ENCODE data around the gene EXOC4. TPM values are rescaled to one million over a fixed set of nuclear protein-coding genes. Genes with fewer than 3 reads are reported as not detected.

The EXOC4 gene
- total RNA-seq, 1 donor from 2014 or later, result 51.6 TPM

DNA sequence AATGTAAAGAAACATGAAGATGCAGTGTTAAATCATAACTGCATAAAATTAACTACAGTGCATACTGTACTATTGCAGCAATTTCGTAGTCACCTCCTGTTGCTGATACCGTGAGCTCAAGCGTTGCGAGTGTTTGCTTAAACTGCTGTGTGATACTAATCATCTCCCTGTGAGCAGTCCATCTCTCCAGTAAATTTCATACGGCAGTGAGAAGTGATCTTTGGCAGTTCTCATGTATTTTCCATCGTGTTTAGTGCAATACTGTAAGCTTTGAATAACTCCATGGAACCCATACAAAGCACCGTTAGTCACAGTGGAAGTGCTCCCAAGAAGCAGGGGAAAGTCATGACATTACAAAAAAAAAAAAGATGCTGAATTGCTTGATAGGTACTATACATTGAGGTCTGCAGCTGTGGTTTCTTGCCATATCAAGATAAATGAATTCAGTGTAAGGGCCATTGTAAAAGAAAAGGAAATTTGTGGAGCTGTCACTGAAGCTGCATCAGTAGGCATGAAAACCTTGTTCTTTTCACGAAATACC is 360.4 kb downstream of the EXOC4 start:
- no peaks in the 10 kb centered on the region for H3K27me3 ChIP-seq (ENCODE audit: control insufficient read depth, insufficient read depth, low read length)
- DNase-seq (ENCODE audit: low read depth), result no peak
- no peak overlapping the region for H3K4me3 ChIP-seq (ENCODE audit: low read depth, low read length)
- H3K36me3 ChIP-seq (ENCODE audit: control insufficient read depth, insufficient read depth, low read length), result no peaks in the 10 kb centered on the region
- TF ChIP-seq, protein P1, sequence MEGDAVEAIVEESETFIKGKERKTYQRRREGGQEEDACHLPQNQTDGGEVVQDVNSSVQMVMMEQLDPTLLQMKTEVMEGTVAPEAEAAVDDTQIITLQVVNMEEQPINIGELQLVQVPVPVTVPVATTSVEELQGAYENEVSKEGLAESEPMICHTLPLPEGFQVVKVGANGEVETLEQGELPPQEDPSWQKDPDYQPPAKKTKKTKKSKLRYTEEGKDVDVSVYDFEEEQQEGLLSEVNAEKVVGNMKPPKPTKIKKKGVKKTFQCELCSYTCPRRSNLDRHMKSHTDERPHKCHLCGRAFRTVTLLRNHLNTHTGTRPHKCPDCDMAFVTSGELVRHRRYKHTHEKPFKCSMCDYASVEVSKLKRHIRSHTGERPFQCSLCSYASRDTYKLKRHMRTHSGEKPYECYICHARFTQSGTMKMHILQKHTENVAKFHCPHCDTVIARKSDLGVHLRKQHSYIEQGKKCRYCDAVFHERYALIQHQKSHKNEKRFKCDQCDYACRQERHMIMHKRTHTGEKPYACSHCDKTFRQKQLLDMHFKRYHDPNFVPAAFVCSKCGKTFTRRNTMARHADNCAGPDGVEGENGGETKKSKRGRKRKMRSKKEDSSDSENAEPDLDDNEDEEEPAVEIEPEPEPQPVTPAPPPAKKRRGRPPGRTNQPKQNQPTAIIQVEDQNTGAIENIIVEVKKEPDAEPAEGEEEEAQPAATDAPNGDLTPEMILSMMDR (IDR thresholded peaks at IDR 0.05; ENCODE audit: insufficient read depth, low read length, poor library complexity, severe bottlenecking), result no peak

DNA sequence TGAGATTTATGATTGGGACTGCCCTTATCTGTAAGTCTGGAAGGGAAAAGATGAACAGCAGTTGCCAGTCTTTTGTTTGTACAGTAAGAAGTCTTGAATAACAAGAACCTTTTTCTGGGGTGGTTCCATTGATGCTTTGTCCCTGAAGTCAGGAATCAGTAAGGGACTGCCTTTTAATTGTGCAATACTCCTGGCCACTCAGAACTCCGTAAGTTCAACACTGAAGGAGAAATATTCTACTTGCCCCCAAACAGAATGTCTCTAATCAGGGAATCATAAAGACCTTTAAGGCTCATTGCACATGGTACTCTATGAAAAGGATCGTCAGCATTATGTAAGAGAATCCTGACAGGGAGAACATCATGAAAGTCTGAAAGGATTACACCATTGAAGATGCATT is 361.4 kb downstream of the EXOC4 start:
- Histone ChIP-seq H3K36me3 (ENCODE audit: control insufficient read depth, insufficient read depth, low read length) (no peaks in the 10 kb centered on the region), H3K27me3 (ENCODE audit: control insufficient read depth, insufficient read depth, low read length) (no peaks in the 10 kb centered on the region), H3K4me3 (ENCODE audit: low read depth, low read length) (no peak overlapping the region)
- TF ChIP-seq, protein P1 (IDR thresholded peaks at IDR 0.05; ENCODE audit: insufficient read depth, low read length, poor library complexity, severe bottlenecking), result no peak
- no peak for DNase-seq (ENCODE audit: low read depth)

DNA sequence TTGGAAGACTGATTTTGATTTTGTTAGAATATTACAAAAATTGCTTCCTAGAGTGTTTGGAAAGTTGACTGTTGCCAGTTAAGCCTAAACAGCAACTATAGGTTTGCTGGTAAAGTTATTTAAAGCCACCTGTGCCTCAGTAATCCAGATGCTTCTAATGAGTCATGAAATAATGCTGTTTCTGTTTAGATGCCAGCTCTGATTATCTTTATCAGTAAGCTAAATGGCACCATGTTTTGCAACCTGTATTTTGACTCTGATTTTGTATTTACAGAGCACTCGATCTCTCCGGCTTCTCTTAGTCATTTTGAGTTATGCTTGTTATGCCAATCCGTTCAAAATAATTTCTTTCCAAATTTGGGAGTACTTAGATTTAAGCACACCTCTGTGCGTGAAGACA is 366.1 kb downstream of the EXOC4 start:
- H3K27me3 ChIP-seq (ENCODE audit: control insufficient read depth, insufficient read depth, low read length), result no peaks in the 10 kb centered on the region
- H3K4me3 ChIP-seq (ENCODE audit: low read depth, low read length), result no peak overlapping the region
- DNase-seq (ENCODE audit: low read depth), result no peak
- TF ChIP-seq, protein P1 (IDR thresholded peaks at IDR 0.05; ENCODE audit: insufficient read depth, low read length, poor library complexity, severe bottlenecking), result no peak
- H3K36me3 ChIP-seq (ENCODE audit: control insufficient read depth, insufficient read depth, low read length), result no peaks in the 10 kb centered on the region

DNA sequence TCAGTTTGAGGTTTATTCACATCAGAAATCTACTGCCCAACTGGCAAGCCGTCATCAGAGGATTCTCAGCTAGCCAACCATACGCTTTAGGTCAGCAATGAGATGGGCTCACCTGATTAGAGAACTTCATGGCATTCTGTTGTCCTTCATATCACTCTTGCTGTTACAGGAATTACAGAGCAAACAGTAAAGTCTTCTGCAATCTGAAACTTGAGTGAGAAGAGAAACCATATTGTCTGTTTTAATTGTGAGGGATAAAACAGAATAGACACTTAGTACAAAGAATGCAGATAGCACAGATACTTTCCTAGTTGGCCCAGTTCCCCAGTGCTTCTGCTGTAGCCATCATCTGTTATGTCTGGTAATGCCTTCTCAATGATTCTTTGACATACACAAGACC is 366.6 kb downstream of the EXOC4 start:
- Histone ChIP-seq H3K36me3 (ENCODE audit: control insufficient read depth, insufficient read depth, low read length) (no peaks in the 10 kb centered on the region), H3K27me3 (ENCODE audit: control insufficient read depth, insufficient read depth, low read length) (no peaks in the 10 kb centered on the region), H3K4me3 (ENCODE audit: low read depth, low read length) (no peak overlapping the region)
- TF ChIP-seq, protein P1 (IDR thresholded peaks at IDR 0.05; ENCODE audit: insufficient read depth, low read length, poor library complexity, severe bottlenecking), result no peak
- DNase-seq (ENCODE audit: low read depth), result no peak

DNA sequence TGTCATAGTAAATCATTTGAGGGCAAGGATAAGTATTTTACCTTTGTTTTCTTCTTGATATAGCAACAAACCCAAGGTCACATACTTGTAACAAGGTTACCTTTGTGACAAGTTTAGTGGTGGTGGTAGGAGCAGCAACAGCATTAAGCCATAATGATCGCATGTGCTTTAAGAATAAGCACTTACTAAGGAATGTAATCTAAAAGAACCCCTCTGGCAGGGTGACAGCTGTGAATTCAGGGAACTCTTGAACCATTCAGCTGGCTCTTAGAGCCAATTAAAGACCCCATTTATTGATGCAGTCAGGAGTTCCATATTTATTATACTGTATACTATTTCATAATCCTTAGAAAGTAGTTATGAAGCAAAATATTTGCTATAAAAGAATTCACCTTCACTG is 370.8 kb downstream of the EXOC4 start:
- TF ChIP-seq, protein P1 (IDR thresholded peaks at IDR 0.05; ENCODE audit: insufficient read depth, low read length, poor library complexity, severe bottlenecking), result no peak
- no peak for DNase-seq (ENCODE audit: low read depth)
- Histone ChIP-seq H3K36me3 (ENCODE audit: control insufficient read depth, insufficient read depth, low read length) (no peaks in the 10 kb centered on the region), H3K27me3 (ENCODE audit: control insufficient read depth, insufficient read depth, low read length) (no peaks in the 10 kb centered on the region), H3K4me3 (ENCODE audit: low read depth, low read length) (no peak overlapping the region)

DNA sequence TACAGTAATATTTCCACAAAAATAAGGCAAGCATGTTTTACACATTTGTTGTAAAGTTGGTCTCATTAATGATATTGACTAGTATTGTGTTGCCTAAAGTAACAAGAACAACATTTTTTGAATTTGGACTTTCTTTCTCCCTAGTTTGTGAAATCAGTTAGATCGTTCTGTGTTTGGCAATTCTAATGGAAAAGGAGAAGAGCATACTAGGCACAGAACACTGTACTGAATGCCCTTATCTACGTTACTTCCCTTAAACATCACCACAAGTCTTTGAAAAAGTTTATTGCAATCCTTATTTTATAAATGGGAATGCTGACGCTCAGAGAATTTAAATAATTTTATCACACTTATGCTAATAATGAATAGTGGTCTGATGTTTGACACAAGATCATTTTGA is 372.2 kb downstream of the EXOC4 start:
- Histone ChIP-seq H3K4me3 (ENCODE audit: low read depth, low read length) (no peak overlapping the region), H3K27me3 (ENCODE audit: control insufficient read depth, insufficient read depth, low read length) (no peaks in the 10 kb centered on the region), H3K36me3 (ENCODE audit: control insufficient read depth, insufficient read depth, low read length) (no peaks in the 10 kb centered on the region)
- no peak for DNase-seq (ENCODE audit: low read depth)
- TF ChIP-seq, protein P1 (IDR thresholded peaks at IDR 0.05; ENCODE audit: insufficient read depth, low read length, poor library complexity, severe bottlenecking), result no peak
